C4-2B (cell line): ENCODE measurements around the gene AFF3.

Source experiments
- CTCF ChIP-seq: fragments of 450-650 bp; conservative IDR thresholded peaks from 2 replicates; pipeline ENCODE4 v1.5.1; 2017; ENCODE audit warnings: mild to moderate bottlenecking
- ZFX ChIP-seq: fragments of 450-650 bp; IDR thresholded peaks from 2 replicates; pipeline ENCODE4 v1.6.1; 2017

GRCh38 chr2:99877963-99878362, 264.4 kb downstream of the AFF3 start:
- no peak for TF ChIP-seq CTCF
- TF ChIP-seq ZFX: no peak
